LNCaP clone FGC (cell line): ENCODE results near the gene ATF6B.

Experiments
- DNase-seq: peaks from one replicate; pipeline ENCODE4 v3.0.0-alpha.2; 2011; ENCODE audit warnings: low read depth
- H3K4me3 ChIP-seq: 2 replicates; pipeline ENCODE4 v1.5.1; 2011; ENCODE audit warnings: mild to moderate bottlenecking, low read depth, low read length, control low read depth
- CTCF ChIP-seq: IDR thresholded peaks from 2 replicates; pipeline ENCODE4 v1.5.1; 2012; ENCODE audit warnings: mild to moderate bottlenecking; ENCODE audit not compliant: control insufficient read depth, insufficient read depth; ENCODE audit errors: extremely low read depth

The ATF6B gene

GRCh38 chr6:32173051-32173727, 45.1 kb upstream of the ATF6B start:
- no peak for TF ChIP-seq CTCF
- no peak for DNase-seq
- no peak overlapping the region for H3K4me3 ChIP-seq

- no peak for TF ChIP-seq CTCF
- DNase-seq, result no peak
- H3K4me3 ChIP-seq, result no peak overlapping the region
These were observed 43.2 kb upstream of the ATF6B start for GRCh38 chr6:32171234-32171633.

GRCh38 chr6:32170294-32170693, 42.2 kb upstream of the ATF6B start:
- H3K4me3 ChIP-seq, result no peak overlapping the region
- TF ChIP-seq CTCF, result no peak
- no peak for DNase-seq

- H3K4me3 ChIP-seq, result no peak overlapping the region
- no peak for DNase-seq
- TF ChIP-seq CTCF, result no peak
These were observed 41.0 kb upstream of the ATF6B start for GRCh38 chr6:32168807-32169591.

GRCh38 chr6:32168350-32168749, 40.3 kb upstream of the ATF6B start:
- no peak for DNase-seq
- H3K4me3 ChIP-seq, result no peak overlapping the region
- TF ChIP-seq CTCF, result no peak

GRCh38 chr6:32167761-32168262, 39.8 kb upstream of the ATF6B start:
- no peak for TF ChIP-seq CTCF
- no peak for DNase-seq

More at GRCh38 chr6:32167761-32168262, 39.8 kb upstream of the ATF6B start:
- H3K4me3 ChIP-seq, result no peak overlapping the region
